Effector memory CD8-positive, alpha-beta T cell (primary cell): ENCODE results near the gene TGFBR1.

Experiments
- ATAC-seq: fragments of 150-1000 bp; cut with Tn5 transposase; replicated peaks from 2 replicates; pipeline ENCODE4 v1.10.0; 2021; ENCODE audit warnings: mild to moderate bottlenecking, moderate library complexity
- DNase-seq, 3 experiments: peaks; one replicate each; pipeline ENCODE4 v3.0.0; 2021
- H3K27ac Mint-ChIP-seq, 2 donors: one replicate each; pipeline ENCODE4 v1.8.0; 2022; ENCODE audit warnings: mild to moderate bottlenecking in 2 of 2, mixed read lengths in 2 of 2, moderate library complexity in 2 of 2
- H3K27me3 Mint-ChIP-seq, 2 donors: one replicate each; pipeline ENCODE4 v1.8.0; 2022; ENCODE audit warnings: mixed read lengths in 2 of 2
- H3K36me3 Mint-ChIP-seq: one replicate; pipeline ENCODE4 v1.8.0; 2022; ENCODE audit warnings: mild to moderate bottlenecking, moderate library complexity, mixed read lengths; ENCODE audit not compliant: insufficient read depth
- H3K4me1 Mint-ChIP-seq, 2 donors: one replicate each; pipeline ENCODE4 v1.8.0; 2022; ENCODE audit warnings: low read depth in 2 of 2, mixed read lengths in 2 of 2
- H3K4me3 Mint-ChIP-seq, 2 donors: one replicate each; pipeline ENCODE4 v1.8.0; 2022; ENCODE audit warnings: mild to moderate bottlenecking in 2 of 2, mixed read lengths in 2 of 2, moderate library complexity in 2 of 2
- H3K9me3 Mint-ChIP-seq, 2 donors: one replicate each; pipeline ENCODE4 v1.8.0; 2022; ENCODE audit warnings: mixed read lengths in 2 of 2

TGFBR1 gene

DNA sequence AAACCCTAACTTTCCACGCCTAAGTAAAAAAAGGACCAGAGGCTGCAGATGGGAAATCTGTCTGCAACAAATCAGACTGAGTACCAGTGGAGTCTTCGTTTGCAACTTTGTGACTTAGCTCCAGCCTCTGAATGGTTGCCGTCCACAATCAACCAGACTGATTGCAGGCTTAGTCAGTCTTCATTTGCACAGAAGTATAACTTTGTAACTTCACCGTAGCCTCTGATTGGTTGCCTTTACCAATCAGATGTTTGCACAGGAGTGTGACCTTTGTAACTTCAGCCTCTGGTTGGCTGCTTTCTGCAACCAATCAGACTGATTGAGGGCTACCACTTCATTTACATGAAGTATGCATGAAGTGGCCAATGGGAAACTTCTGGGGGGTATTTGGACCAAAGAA, 53.7 kb downstream of the TGFBR1 start:
- ATAC-seq (no peak), DNase-seq (no peak)
- no peaks in the 10 kb centered on the region for H3K9me3 Mint-ChIP-seq
- H3K27me3 Mint-ChIP-seq, result peaks cover 0 to 7% of the 10 kb centered on the region in 2 donors
- H3K4me1 Mint-ChIP-seq, result peaks cover 4% of the 10 kb centered on the region in 2 donors
- no peaks in the 10 kb centered on the region for H3K36me3 Mint-ChIP-seq
- no peak overlapping the region for H3K27ac Mint-ChIP-seq
- no peak overlapping the region for H3K4me3 Mint-ChIP-seq

DNA sequence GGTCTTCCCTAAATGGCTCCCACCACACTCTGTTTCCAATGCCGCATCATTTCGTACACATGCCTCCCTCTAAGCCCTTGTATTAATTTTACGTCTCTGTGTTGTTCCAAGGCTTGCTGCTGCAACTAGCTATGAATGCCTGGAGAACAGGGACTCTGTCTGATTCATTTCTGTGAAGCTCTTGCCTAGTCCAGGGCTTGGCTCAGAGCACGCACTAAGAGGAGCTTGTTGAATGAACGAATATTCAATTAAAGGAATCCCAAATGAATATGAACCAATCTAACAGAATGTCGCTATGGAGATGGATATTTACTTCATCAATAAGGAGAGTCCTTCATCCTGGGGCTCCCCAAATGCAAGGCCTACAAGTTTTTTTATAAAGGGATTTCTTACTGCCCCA, 55.3 kb downstream of the TGFBR1 start:
- H3K27ac Mint-ChIP-seq, result no peak overlapping the region
- ATAC-seq (no peak), DNase-seq (no peak)
- no peaks in the 10 kb centered on the region for H3K36me3 Mint-ChIP-seq
- no peak overlapping the region for H3K4me3 Mint-ChIP-seq
- no peaks in the 10 kb centered on the region for H3K9me3 Mint-ChIP-seq
- H3K27me3 Mint-ChIP-seq, result peaks cover 0 to 7% of the 10 kb centered on the region in 2 donors
- H3K4me1 Mint-ChIP-seq, result peaks cover 0 to 4% of the 10 kb centered on the region in 2 donors

DNA sequence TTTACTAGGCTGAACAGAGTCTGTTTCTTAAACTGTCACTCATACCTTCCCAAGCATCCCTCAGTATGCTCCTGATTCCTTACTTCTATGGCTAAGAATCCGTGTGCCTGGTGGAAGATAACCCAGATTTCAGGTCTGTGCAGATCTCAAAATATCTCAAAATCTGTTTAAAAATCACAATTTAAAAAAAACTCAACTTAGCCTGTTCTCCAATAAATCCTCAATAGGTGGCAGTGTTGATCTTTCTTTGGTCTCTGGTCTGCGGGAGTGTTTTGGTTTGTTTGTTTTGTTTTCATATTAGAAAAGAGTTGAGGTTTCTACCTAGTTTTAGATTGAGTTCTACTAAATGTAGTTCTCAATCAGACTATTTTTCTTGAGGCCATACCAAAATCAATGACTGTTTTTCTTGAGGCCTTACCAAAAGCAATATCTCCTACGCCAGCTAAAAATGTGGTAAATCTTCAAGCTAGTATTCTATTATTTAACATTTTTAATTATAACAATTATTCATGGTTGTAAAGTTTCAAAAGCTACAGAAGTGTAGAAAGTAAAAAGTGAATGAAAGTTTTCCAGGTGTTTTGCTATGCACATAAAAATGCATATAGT, 57.9 kb downstream of the TGFBR1 start:
- peaks cover under 1 to 9% of the 10 kb centered on the region in 2 donors for H3K27me3 Mint-ChIP-seq
- no peak overlapping the region for H3K4me3 Mint-ChIP-seq

DNA sequence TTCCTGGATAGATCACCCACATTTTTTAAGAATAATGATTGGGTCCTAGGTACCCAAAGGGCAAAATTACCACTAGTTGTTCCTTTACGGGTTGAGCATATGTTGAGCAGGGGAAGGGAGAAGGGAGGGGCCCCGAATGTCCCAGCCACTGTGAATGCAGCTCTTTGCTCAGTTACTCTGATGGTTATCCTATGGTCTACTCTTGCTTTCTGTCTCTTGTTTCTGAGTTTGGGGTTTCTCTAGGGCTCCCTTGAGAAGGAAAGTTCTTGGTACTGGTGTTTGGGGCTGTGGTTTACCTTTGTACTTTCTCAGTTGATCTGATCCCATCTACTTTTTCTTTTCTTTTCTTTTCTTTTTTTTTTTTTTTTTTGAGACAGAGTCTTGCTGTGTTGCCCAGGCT, 61.2 kb downstream of the TGFBR1 start:
- Mint-ChIP-seq H3K27me3 (peaks cover 5 to 25% of the 10 kb centered on the region in 2 donors), H3K4me1 (peaks cover 0 to 7% of the 10 kb centered on the region in 2 donors), H3K4me3 (no peak overlapping the region), H3K27ac (no peak overlapping the region), H3K9me3 (no peaks in the 10 kb centered on the region), H3K36me3 (no peaks in the 10 kb centered on the region)
- DNase-seq, result no peak
- ATAC-seq, result no peak

More for the DNA sequence above, 57.9 kb downstream of the TGFBR1 start:
- ATAC-seq, result peak; percentile 45
- Mint-ChIP-seq H3K27ac (no peak overlapping the region), H3K36me3 (no peaks in the 10 kb centered on the region), H3K9me3 (no peaks in the 10 kb centered on the region), H3K4me1 (peaks cover 0 to 6% of the 10 kb centered on the region in 2 donors)
- DNase-seq, result no peak

DNA sequence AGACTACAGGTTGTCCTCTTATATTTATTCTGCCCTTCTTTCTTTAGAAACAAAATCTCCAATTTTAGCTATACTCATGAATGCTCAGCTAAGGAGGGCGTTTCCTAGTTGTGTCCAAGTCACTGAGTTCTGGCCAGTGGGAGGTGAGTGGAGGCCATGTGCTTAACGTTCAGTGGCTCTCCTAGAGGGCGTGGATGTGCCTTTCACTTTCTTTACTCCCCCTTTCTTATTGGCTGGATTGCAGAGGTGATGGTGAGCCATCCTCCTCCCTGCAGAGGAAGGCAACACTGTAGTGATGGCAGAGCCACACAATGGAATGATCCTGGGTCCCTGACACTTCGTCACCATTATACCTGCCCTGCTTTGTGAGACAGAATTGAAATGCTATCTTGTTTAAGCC, 62.2 kb downstream of the TGFBR1 start:
- H3K27me3 Mint-ChIP-seq, result peaks cover 10 to 35% of the 10 kb centered on the region in 2 donors
- no peak overlapping the region for H3K4me3 Mint-ChIP-seq
- no peaks in the 10 kb centered on the region for H3K9me3 Mint-ChIP-seq
- no peak for ATAC-seq
- H3K4me1 Mint-ChIP-seq, result peaks cover 0 to 7% of the 10 kb centered on the region in 2 donors
- no peak overlapping the region for H3K27ac Mint-ChIP-seq
- H3K36me3 Mint-ChIP-seq, result no peaks in the 10 kb centered on the region
- DNase-seq, result no peak

DNA sequence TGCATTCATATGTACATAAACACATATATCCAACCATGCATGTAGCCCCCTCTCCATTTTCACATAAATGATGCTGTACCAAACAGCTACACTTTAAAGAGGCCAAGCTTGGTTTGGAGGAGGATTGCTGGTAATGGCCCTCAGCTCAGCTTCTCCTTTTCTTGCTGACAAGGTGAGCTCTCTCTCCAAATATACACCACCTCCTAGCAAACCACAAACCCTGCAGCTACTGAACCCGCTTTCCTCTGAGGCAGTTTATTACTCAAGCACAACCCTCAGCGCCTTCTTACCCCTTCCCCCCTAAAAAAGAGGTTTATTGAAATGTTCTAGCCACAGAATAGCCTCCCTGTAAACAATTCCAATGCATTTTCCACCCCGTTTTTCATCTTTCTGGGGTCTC, 62.8 kb downstream of the TGFBR1 start:
- no peak for ATAC-seq
- no peaks in the 10 kb centered on the region for H3K9me3 Mint-ChIP-seq
- H3K4me3 Mint-ChIP-seq, result no peak overlapping the region
- H3K36me3 Mint-ChIP-seq, result no peaks in the 10 kb centered on the region
- H3K27me3 Mint-ChIP-seq, result peaks cover 11 to 39% of the 10 kb centered on the region in 2 donors
- H3K27ac Mint-ChIP-seq, result no peak overlapping the region
- peaks cover 0 to 5% of the 10 kb centered on the region in 2 donors for H3K4me1 Mint-ChIP-seq
- DNase-seq, result no peak

DNA sequence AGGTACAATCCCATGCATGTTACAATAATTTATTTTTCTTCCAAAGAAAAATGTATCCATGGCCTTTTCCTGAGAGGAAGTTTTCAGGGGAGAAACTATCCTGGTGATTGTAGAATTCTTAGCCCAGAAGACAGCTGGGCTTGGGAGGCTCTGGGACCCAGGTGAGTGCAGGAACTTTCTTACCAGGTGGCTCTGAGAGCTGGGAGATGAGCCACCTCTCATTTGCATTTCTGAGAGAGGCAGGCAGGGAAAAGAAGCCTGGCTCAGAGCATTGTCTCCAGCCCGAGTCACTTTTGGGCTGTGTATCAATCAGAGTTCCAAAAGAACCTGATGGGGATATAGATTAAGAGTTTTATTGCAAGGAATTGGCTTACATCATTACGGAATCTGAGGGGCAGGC, 64.2 kb downstream of the TGFBR1 start:
- Mint-ChIP-seq H3K27me3 (peaks cover 11 to 45% of the 10 kb centered on the region in 2 donors), H3K36me3 (no peaks in the 10 kb centered on the region), H3K4me1 (peaks cover 0 to 4% of the 10 kb centered on the region in 2 donors), H3K4me3 (no peak overlapping the region), H3K27ac (no peak overlapping the region), H3K9me3 (no peaks in the 10 kb centered on the region)
- DNase-seq, result no peak
- no peak for ATAC-seq

DNA sequence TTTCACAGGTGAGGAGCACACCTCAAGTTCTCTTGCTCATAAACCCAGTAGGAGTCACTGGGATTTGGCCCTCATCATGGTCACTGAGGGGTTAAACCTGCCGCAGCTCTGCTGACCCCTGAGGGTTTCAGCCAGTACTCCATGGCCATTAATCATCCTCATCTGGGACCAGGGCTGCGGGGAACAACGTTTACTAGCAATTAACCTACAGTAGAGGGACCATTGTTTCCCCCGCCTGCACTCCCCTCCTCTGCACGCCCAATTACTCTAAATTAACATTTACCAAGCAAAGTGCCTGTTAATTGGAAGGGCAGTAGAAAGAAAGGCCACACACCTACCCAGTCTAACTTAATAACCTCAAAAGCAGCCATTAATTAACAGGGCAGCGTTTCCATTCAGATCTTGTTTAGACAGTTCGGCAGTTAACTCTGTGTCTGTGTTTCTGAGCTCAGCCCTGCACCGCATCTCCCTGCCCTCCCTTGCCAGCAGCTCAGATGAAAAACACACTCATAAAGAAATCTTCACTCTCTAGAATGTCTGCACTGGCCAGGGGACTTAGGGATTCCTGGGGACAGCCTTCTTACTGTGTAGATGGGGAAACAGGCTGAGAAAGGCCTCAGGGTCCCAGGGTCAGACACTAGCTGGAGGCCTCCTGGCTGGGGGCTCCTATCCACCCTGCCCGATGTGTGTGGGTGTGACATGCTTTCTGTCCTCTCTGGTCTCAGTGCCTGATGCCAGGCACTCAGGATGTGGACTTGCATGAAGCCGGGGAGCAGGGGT, 65.3 kb downstream of the TGFBR1 start:
- H3K9me3 Mint-ChIP-seq, result no peaks in the 10 kb centered on the region
- no peak overlapping the region for H3K27ac Mint-ChIP-seq
- ATAC-seq (no peak), DNase-seq (no peak)
- H3K36me3 Mint-ChIP-seq, result no peaks in the 10 kb centered on the region
- no peak overlapping the region for H3K4me3 Mint-ChIP-seq
- H3K27me3 Mint-ChIP-seq, result peaks cover 11 to 45% of the 10 kb centered on the region in 2 donors
- H3K4me1 Mint-ChIP-seq, result peaks cover 0 to 4% of the 10 kb centered on the region in 2 donors

DNA sequence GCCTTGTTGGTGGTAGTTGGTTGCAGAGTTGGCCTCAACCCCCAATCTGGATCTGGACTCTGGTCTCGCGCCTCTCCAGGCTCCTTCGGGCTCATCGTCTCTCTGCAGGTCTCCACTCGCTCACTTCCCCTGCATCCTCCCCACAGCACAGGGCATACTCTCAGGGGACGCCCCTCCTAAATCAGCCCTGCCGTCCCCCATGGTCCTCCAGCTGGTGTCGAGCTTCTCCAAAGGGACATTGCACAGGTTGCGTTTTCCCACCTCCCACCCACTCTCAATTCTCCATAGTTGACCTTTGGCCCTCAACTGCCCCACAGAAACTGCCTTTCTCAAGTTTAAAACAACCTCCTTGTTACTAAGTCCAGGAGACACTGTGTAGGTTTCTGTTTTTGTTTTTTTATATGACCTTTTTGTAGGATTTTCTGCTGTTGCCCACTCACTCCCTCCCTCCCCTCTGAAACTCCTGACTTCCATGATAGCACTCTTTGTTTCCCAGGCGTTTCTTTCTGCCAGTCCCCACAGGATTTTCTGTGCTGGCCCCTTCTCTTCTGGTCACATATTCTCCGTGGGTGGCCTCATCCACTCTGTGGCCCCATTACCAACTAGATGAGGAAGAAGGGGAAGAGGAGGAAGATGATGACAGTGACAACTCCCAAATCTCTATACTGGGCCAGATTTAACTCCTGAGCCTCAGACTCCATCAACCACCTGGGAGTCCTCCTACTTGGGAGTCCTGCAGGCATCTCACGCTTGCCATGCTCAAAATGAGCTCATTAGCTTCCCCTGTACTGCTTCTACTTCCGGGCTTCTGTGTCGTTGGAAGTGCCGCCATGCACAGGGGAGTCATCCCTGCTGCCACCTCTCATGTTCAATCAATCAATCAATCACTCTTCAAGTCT, 66.6 kb downstream of the TGFBR1 start:
- Mint-ChIP-seq H3K27ac (no peak overlapping the region), H3K27me3 (peaks cover 11 to 45% of the 10 kb centered on the region in 2 donors), H3K4me1 (peaks cover 0 to 4% of the 10 kb centered on the region in 2 donors), H3K36me3 (no peaks in the 10 kb centered on the region), H3K9me3 (no peaks in the 10 kb centered on the region), H3K4me3 (no peak overlapping the region)
- ATAC-seq (no peak), DNase-seq (no peak)

DNA sequence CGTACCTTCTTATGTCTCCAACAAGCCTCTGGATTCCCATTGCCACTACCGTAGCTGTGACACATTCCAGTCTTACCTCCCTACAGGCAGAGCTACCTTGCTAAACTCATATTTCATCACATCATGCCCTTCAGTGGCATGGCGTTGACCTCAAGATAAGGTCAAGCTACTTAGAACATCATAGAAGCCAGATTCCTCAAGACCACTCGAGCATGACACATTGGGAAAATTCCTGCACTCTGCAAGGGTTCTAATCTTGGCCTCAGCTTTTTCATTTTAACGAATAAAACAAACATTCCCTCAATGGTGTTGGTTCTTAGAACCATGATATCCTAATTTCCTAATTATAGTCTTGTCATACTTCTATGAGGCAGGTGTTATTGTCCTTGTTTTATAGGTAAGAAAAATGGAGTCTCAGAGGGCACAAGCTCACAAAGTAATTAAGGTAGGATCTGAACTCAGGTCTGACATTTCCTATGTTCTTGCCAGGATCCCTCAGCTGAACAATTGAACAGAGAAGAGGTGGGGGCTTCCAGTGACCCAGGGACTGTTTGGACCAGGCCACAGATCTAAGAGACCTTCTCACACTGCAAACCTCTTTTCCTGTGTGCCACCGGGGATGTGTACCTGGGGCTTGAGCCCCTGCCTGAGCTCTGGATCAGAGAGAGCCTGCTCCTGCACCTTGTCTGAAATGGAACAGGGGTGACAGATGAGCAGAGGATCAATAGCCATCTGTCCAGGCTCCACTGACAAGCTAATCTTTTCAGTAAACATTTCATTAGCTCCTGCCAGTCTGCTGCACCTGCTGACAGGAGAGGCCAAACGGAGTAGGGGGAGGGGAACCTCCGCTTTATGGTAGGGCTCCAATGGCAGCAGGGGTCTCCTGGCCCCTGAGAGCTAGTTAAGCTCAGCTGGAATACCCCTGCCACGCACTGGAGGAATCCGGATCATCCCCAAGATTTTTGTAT, 67.5 kb downstream of the TGFBR1 start:
- Mint-ChIP-seq H3K9me3 (no peaks in the 10 kb centered on the region), H3K4me3 (no peak overlapping the region), H3K4me1 (peaks cover 0 to 4% of the 10 kb centered on the region in 2 donors), H3K27me3 (peaks cover 11 to 45% of the 10 kb centered on the region in 2 donors), H3K36me3 (no peaks in the 10 kb centered on the region), H3K27ac (no peak overlapping the region)
- DNase-seq, result no peak
- ATAC-seq, result no peak

DNA sequence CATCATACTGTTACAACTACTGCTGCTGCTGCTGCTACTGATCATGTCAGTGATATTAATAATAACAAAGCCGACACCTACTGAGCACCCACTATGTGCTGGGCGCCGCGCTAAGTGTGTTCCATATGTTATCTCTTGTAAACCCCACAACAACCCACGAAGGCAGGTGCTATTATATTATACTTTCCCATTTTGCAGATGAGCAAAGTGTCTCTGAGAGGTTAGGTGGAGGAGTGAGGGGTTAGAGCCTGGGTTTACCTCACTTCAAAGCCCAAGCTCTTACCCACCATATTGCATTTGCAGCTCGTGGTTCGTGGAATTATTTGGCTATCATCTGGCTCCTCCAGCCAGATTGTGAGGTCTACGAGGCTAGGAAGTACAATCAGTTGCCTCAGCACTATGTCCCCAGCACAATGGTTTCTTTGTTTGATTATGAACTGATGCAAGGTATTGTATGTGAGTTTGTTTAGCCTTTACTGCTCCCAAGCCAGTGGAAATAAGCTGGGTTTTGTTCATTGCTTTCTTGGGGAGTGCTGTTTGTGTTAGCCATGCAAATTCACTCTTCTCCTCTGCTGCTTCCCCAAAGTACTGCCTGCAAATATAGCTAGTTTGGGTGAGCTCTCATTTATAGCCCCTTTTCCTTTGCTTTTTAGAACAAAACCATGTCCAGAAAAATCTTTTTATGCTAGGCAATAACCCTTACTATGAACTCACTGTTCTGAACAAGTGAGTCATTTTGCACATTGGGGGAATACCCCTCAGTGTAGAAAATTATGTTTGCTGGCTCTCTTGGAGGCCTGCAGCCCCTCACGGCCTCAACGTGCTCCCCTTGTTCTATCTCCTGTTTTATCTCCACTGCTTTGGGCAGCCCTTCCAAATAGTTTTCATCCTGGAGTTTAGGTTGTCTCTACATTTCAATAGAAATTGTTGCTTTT, 68.9 kb downstream of the TGFBR1 start:
- DNase-seq (no peak), ATAC-seq (no peak)
- H3K27me3 Mint-ChIP-seq, result peaks cover 7 to 33% of the 10 kb centered on the region in 2 donors
- H3K4me1 Mint-ChIP-seq, result no peaks in the 10 kb centered on the region
- no peak overlapping the region for H3K27ac Mint-ChIP-seq
- H3K36me3 Mint-ChIP-seq, result no peaks in the 10 kb centered on the region
- no peaks in the 10 kb centered on the region for H3K9me3 Mint-ChIP-seq
- no peak overlapping the region for H3K4me3 Mint-ChIP-seq

DNA sequence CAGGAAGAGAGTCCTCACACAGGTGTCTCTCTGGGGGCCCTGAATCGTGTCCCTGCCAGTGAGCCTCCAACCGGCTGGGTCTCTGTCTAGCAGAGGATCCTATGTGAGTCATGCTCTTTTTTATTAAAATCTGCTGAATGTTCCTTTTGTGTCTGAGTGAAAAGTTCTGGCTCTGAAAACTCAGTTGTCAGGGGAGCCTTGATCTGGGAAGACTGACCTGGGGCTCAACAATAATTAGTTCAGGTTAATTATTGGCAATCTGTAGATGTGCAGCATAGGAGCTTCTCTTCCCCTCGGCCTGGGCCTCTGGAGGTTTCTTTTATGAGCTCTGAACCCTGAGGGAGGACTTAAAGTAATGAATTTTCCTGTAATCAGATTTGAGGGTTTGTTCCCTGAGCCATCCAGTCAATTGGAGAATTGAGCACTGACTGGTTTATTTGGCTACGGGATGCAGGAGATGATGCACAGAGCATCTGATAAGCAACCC, 71.7 kb downstream of the TGFBR1 start:
- ATAC-seq, result no peak
- Mint-ChIP-seq H3K4me3 (no peak overlapping the region), H3K36me3 (no peaks in the 10 kb centered on the region), H3K9me3 (no peaks in the 10 kb centered on the region), H3K27ac (no peak overlapping the region), H3K4me1 (peaks cover 2% of the 10 kb centered on the region in 2 donors), H3K27me3 (peaks cover 7 to 15% of the 10 kb centered on the region in 2 donors)
- no peak for DNase-seq
